Subcutaneous adipose tissue (tissue), 4 donors: Measurements from ENCODE around the gene B4GALT5. TPM values are rescaled to one million over a fixed set of nuclear protein-coding genes. Genes with fewer than 3 reads are reported as not detected.

Experiments used
- total RNA-seq, 4 donors: library from RNA; depleted of rRNA; stranded (reverse); fragments of >200 nt; gene quantifications; one replicate each; pipeline ENCODE4 v1.1.0, GENCODE V29; 2016
- TF ChIP-seq, protein P1 (sequence below): fragments of 450-650 bp; IDR thresholded peaks from one replicate; pipeline ENCODE4 v1.5.1; 2016; ENCODE audit warnings: low read depth, mild to moderate bottlenecking, control low read depth, antibody characterized with exemption, moderate library complexity

The B4GALT5 gene
- total RNA-seq, 4 donors from 2014 or later = 18.1 to 26.2 (median 21.2) TPM

- TF ChIP-seq, protein P1, sequence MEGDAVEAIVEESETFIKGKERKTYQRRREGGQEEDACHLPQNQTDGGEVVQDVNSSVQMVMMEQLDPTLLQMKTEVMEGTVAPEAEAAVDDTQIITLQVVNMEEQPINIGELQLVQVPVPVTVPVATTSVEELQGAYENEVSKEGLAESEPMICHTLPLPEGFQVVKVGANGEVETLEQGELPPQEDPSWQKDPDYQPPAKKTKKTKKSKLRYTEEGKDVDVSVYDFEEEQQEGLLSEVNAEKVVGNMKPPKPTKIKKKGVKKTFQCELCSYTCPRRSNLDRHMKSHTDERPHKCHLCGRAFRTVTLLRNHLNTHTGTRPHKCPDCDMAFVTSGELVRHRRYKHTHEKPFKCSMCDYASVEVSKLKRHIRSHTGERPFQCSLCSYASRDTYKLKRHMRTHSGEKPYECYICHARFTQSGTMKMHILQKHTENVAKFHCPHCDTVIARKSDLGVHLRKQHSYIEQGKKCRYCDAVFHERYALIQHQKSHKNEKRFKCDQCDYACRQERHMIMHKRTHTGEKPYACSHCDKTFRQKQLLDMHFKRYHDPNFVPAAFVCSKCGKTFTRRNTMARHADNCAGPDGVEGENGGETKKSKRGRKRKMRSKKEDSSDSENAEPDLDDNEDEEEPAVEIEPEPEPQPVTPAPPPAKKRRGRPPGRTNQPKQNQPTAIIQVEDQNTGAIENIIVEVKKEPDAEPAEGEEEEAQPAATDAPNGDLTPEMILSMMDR = no peak
Observed at GRCh38 chr20:49591217-49591865, 122.3 kb downstream of the B4GALT5 start.

DNA sequence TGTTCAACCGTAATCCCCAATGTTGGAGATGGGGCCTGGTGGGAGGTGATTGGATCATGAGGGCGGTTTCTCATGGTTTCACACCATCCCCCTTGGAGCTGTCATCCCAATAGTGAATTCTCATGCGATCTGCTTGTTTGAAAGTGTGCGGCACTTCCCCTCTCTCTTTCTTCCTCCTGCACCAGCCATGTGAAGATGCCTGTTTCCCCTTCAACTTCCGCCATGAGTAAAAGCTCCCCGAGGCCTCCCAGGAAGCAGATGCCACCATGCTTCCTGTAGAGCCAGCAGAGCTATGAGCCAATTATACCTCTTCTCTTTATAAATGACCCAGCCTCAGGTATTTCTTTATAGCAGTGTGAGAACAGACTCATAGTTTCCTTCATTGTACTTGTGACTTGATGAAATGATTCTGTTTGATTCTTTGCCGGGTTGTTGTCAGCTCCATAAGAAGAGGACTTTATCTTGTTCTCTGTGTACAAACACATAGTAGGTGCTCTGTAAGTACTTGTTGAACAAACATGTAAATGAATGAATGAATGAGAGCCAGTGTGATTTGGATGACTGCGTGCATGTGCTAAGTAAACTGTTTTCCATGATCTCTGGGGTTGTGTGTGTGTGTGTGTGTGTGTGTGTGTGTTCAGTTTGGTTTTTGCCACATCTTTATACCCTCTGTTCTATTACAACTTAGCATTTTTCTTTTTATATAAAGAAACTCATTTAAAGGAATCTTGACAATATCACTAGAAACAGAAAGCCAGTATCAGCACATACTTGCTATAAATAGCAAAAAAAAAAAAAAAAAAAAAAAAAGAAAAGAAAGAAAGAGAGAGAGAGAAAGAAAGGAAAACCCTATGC lies 123.3 kb downstream of the B4GALT5 start:
- TF ChIP-seq, protein P1 = no peak

- TF ChIP-seq, protein P1 = no peak
Observed at GRCh38 chr20:49589747-49590146, 123.9 kb downstream of the B4GALT5 start.

DNA sequence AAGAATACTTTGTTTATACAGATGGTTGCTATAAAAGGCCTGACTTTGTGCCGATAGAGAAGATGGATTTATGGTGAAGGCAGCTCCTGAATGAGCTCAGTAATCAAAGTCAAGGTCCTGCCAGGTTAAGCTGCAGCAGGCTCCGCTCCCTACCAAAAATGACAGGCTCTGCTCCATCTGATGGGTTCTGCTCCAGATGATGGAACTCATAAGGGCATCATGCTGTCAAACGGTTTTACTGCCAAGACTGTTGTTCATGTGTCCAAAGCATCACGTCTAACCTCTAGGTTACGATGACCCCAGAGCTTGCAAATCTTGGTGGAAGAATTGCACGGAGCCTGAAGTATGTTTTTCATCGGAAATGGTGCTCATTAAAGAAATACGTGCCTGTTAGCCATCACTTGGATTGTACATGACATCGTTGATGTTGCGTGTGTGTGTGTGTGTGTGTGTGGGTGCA lies 126.5 kb downstream of the B4GALT5 start:
- TF ChIP-seq, protein P1 = no peak

- TF ChIP-seq, protein P1 = no peak
Observed at GRCh38 chr20:49585585-49586245, 128.0 kb downstream of the B4GALT5 start.

GRCh38 chr20:49584418-49585382 lies 129.0 kb downstream of the B4GALT5 start:
- TF ChIP-seq, protein P1 = no peak
